ENCODE results near the gene RRAS2. TPM values are rescaled to one million over a fixed set of nuclear protein-coding genes. Genes with fewer than 3 reads are reported as not detected.
"Not testable (repeated sequence)": the region's sequence is repeated elsewhere in the genome, so short reads cannot be mapped to it uniquely, and the experiment has no call there.

The RRAS2 gene
- total RNA-seq, 1 donor from 2014 or later = 36.0 TPM

GRCh38 chr11:14345668-14346067 is 13.3 kb downstream of the RRAS2 start:
- H3K9me3 Mint-ChIP-seq = peaks cover 9% of the 10 kb centered on the region
- H3K4me3 Mint-ChIP-seq = no peak overlapping the region
- TF ChIP-seq CTCF (conservative IDR thresholded peaks at IDR 0.05) = no peak
- H3K4me1 Mint-ChIP-seq (ENCODE audit: unreplicated experiment) = no peaks in the 10 kb centered on the region
- no peak overlapping the region for H3K27ac Mint-ChIP-seq
- peaks cover 25% of the 10 kb centered on the region for H3K36me3 Mint-ChIP-seq
- no peak for DNase-seq (ENCODE audit: extremely low spot score, unreplicated experiment)
- H3K27me3 Mint-ChIP-seq = no peaks in the 10 kb centered on the region

GRCh38 chr11:14345016-14345415 is 14.0 kb downstream of the RRAS2 start:
- peaks cover 26% of the 10 kb centered on the region for H3K36me3 Mint-ChIP-seq
- not testable (repeated sequence) for H3K4me3 Mint-ChIP-seq; DNase-seq (ENCODE audit: extremely low spot score, unreplicated experiment); H3K4me1 Mint-ChIP-seq (ENCODE audit: unreplicated experiment); H3K27me3 Mint-ChIP-seq; H3K9me3 Mint-ChIP-seq; H3K27ac Mint-ChIP-seq

- Mint-ChIP-seq H3K4me3 (no peak overlapping the region), H3K27ac (no peak overlapping the region), H3K4me1 (ENCODE audit: unreplicated experiment) (no peaks in the 10 kb centered on the region), H3K9me3 (peaks cover under 1% of the 10 kb centered on the region), H3K36me3 (peaks cover 11% of the 10 kb centered on the region), H3K27me3 (no peaks in the 10 kb centered on the region)
- TF ChIP-seq CTCF (conservative IDR thresholded peaks at IDR 0.05) = no peak
- no peak for DNase-seq (ENCODE audit: extremely low spot score, unreplicated experiment)
These were observed 16.1 kb downstream of the RRAS2 start for GRCh38 chr11:14342906-14343305.

- no peaks in the 10 kb centered on the region for H3K9me3 Mint-ChIP-seq
- no peak for TF ChIP-seq CTCF (conservative IDR thresholded peaks at IDR 0.05)
- H3K4me3 Mint-ChIP-seq = no peak overlapping the region
- H3K27me3 Mint-ChIP-seq = no peaks in the 10 kb centered on the region
- no peaks in the 10 kb centered on the region for H3K4me1 Mint-ChIP-seq (ENCODE audit: unreplicated experiment)
- no peak overlapping the region for H3K27ac Mint-ChIP-seq
- peaks cover 14% of the 10 kb centered on the region for H3K36me3 Mint-ChIP-seq
- DNase-seq (ENCODE audit: extremely low spot score, unreplicated experiment) = no peak
These were observed 17.0 kb downstream of the RRAS2 start for GRCh38 chr11:14341968-14342367.

- no peaks in the 10 kb centered on the region for H3K27me3 Mint-ChIP-seq
- H3K9me3 Mint-ChIP-seq = peaks cover 9% of the 10 kb centered on the region
- no peak overlapping the region for H3K4me3 Mint-ChIP-seq
- no peak for TF ChIP-seq CTCF (conservative IDR thresholded peaks at IDR 0.05)
- no peak for DNase-seq (ENCODE audit: extremely low spot score, unreplicated experiment)
- H3K36me3 Mint-ChIP-seq = peaks cover 22% of the 10 kb centered on the region
- H3K27ac Mint-ChIP-seq = no peak overlapping the region
- no peaks in the 10 kb centered on the region for H3K4me1 Mint-ChIP-seq (ENCODE audit: unreplicated experiment)
These were observed 18.3 kb downstream of the RRAS2 start for GRCh38 chr11:14340721-14341120.

GRCh38 chr11:14339356-14339755 is 19.6 kb downstream of the RRAS2 start:
- H3K27me3 Mint-ChIP-seq = no peaks in the 10 kb centered on the region
- H3K36me3 Mint-ChIP-seq = peaks cover 22% of the 10 kb centered on the region
- H3K9me3 Mint-ChIP-seq = peaks cover 9% of the 10 kb centered on the region
- H3K27ac Mint-ChIP-seq = no peak overlapping the region
- no peak overlapping the region for H3K4me3 Mint-ChIP-seq
- no peak for DNase-seq (ENCODE audit: extremely low spot score, unreplicated experiment)
- peaks cover 7% of the 10 kb centered on the region for H3K4me1 Mint-ChIP-seq (ENCODE audit: unreplicated experiment)
- no peak for TF ChIP-seq CTCF (conservative IDR thresholded peaks at IDR 0.05)

All from type B pancreatic cell (in vitro differentiated cells).